Measurements from ENCODE around the gene TPRG1.
"Not testable (repeated sequence)": the region's sequence is repeated elsewhere in the genome, so short reads cannot be mapped to it uniquely, and the experiment has no call there.

The TPRG1 gene

DNA sequence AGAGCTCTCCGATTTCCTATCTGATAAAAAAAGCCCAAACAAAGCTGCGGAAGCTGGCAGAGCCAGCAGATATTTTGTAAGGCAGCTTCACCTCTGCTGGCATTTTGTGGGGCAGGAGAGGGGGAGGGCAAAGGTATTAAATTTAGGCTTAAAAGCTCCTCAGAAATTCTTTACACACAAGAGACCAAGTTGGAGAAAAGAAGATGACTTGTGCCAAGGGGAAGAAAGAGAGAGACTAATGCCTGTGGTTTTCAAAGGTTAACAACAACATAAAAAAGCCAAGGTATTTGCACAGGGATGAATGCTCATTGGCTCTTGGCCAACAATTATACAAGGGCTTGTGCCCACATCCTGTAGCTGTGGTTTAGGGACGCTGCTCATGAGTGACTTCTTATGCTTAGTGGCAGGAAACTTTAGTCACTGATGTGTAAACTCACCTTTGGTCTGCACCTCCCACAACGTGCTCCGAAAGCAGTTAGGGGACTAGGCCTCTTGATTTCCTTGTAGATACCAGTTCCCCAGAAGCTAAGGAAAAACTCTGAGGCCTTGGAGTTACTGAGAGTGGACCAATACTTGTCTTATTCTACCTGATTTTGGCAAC lies 152.9 kb downstream of the TPRG1 start:
- Mint-ChIP-seq H3K27ac (peak overlapping the region; percentile 61 to 95 (median 75)), H3K4me3 (no peak overlapping the region), H3K36me3 (ENCODE audit: low read depth) (no peaks in the 10 kb centered on the region), H3K9me3 (no peaks in the 10 kb centered on the region), H3K27me3 (ENCODE audit: low read depth) (no peaks in the 10 kb centered on the region), H3K4me1 (peaks cover 15% of the 10 kb centered on the region)
- TF ChIP-seq, protein P1, sequence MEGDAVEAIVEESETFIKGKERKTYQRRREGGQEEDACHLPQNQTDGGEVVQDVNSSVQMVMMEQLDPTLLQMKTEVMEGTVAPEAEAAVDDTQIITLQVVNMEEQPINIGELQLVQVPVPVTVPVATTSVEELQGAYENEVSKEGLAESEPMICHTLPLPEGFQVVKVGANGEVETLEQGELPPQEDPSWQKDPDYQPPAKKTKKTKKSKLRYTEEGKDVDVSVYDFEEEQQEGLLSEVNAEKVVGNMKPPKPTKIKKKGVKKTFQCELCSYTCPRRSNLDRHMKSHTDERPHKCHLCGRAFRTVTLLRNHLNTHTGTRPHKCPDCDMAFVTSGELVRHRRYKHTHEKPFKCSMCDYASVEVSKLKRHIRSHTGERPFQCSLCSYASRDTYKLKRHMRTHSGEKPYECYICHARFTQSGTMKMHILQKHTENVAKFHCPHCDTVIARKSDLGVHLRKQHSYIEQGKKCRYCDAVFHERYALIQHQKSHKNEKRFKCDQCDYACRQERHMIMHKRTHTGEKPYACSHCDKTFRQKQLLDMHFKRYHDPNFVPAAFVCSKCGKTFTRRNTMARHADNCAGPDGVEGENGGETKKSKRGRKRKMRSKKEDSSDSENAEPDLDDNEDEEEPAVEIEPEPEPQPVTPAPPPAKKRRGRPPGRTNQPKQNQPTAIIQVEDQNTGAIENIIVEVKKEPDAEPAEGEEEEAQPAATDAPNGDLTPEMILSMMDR (IDR thresholded peaks at IDR 0.05; ENCODE audit: unreplicated experiment in 3 of 3) = no peak

DNA sequence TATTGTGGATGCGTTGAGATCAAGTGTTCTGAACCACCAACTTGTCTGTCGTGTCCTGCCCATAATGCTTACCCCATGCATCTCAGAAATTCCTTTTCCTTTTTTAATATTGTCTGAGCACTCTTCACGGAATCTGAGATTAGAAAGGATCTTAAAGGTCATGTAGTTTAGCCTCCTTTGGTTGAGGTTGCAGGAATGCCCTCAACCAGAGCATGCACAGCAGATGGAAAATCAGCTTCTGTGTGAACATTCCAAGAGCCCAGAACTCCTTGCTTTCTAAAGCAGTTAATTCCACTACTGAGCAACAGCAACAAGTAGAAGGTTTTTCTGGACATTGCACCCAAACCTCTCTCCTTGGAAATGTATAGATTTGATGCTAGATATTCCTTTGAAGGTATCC lies 153.7 kb downstream of the TPRG1 start:
- peaks cover 15% of the 10 kb centered on the region for H3K4me1 Mint-ChIP-seq
- TF ChIP-seq, protein P1 (IDR thresholded peaks at IDR 0.05; ENCODE audit: unreplicated experiment in 3 of 3) = no peak
- H3K27ac Mint-ChIP-seq = peak overlapping the region; percentile 61 to 95 (median 75)
- no peaks in the 10 kb centered on the region for H3K9me3 Mint-ChIP-seq
- H3K4me3 Mint-ChIP-seq = no peak overlapping the region
- no peaks in the 10 kb centered on the region for H3K27me3 Mint-ChIP-seq (ENCODE audit: low read depth)
- no peaks in the 10 kb centered on the region for H3K36me3 Mint-ChIP-seq (ENCODE audit: low read depth)

DNA sequence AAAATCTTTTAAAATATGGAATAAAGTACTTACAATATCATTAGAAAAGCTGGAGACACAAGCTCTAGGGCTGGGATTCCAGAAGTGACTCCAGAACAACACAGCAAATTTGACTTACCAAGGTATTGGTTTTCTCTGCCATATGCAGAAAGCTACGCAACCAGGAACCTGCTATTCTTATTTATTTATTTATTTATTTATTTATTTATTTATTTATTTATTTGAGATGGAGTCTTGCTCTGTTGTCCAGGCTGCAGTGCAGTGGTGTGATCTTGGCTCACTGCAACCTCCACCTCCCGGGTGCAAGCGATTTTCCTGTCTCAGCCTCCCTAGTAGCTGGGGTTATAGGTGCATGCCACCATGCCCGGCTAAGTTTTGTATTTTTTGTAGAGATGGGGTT lies 157.9 kb downstream of the TPRG1 start:
- H3K4me1 Mint-ChIP-seq = peaks cover 11% of the 10 kb centered on the region
- H3K4me3 Mint-ChIP-seq = not testable (repeated sequence)

DNA sequence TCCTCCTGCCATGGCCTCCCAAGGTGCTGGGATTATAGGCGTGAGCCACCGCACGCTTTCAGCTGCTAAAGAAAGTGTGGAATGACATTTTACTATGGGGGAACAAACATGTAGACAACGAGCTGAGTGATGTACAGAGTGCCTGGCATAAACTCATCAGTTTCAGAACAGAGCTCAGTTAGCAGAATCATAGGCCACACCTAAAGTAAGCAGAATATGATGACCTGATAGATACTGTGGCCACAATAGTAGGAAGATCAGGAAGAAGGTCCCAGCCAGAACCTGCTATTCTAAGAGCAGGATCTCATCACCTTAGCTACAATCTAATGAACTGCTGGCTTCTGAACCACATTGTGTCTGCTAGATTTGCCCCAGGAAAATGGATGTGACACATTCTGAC lies 158.3 kb downstream of the TPRG1 start:
- TF ChIP-seq, protein P1 (IDR thresholded peaks at IDR 0.05; ENCODE audit: unreplicated experiment in 3 of 3) = no peak
- Mint-ChIP-seq H3K4me1 (peaks cover 7% of the 10 kb centered on the region), H3K27me3 (ENCODE audit: low read depth) (no peaks in the 10 kb centered on the region), H3K9me3 (no peaks in the 10 kb centered on the region), H3K36me3 (ENCODE audit: low read depth) (no peaks in the 10 kb centered on the region), H3K27ac (no peak overlapping the region), H3K4me3 (no peak overlapping the region)

More for the DNA sequence above, 157.9 kb downstream of the TPRG1 start:
- not testable (repeated sequence) for H3K9me3 Mint-ChIP-seq; H3K27ac Mint-ChIP-seq; H3K27me3 Mint-ChIP-seq (ENCODE audit: low read depth); H3K36me3 Mint-ChIP-seq (ENCODE audit: low read depth)

GRCh38 chr3:189331002-189331418 lies 159.2 kb downstream of the TPRG1 start:
- no peak overlapping the region for H3K27ac Mint-ChIP-seq
- H3K9me3 Mint-ChIP-seq = no peaks in the 10 kb centered on the region
- TF ChIP-seq, protein P1 (IDR thresholded peaks at IDR 0.05; ENCODE audit: unreplicated experiment in 3 of 3) = no peak
- no peaks in the 10 kb centered on the region for H3K4me1 Mint-ChIP-seq
- no peaks in the 10 kb centered on the region for H3K27me3 Mint-ChIP-seq (ENCODE audit: low read depth)
- no peak overlapping the region for H3K4me3 Mint-ChIP-seq
- H3K36me3 Mint-ChIP-seq (ENCODE audit: low read depth) = no peaks in the 10 kb centered on the region

- Mint-ChIP-seq H3K36me3 (ENCODE audit: low read depth) (no peaks in the 10 kb centered on the region), H3K27ac (no peak overlapping the region), H3K4me1 (peaks cover 11% of the 10 kb centered on the region), H3K9me3 (peaks cover 5% of the 10 kb centered on the region), H3K27me3 (ENCODE audit: low read depth) (no peaks in the 10 kb centered on the region), H3K4me3 (no peak overlapping the region)
- TF ChIP-seq, protein P1 (IDR thresholded peaks at IDR 0.05; ENCODE audit: unreplicated experiment in 3 of 3) = no peak
These were observed 162.5 kb downstream of the TPRG1 start for GRCh38 chr3:189334064-189334920.

Measured in nephron (organoid).